K562 (cell line): ENCODE measurements around the gene GFOD1. TPM values are rescaled to one million over a fixed set of nuclear protein-coding genes. Genes with fewer than 3 reads are reported as not detected.

Source experiments
- ATAC-seq: fragments of 200-7000 bp; cut with Tn5 transposase; 3 replicates; pipeline ENCODE4 v1.9.1; 2020; ENCODE audit warnings: moderate library complexity
- BruUV-seq: library from RNA; stranded (reverse); fragments of 400-500 nt; replicated peaks from 2 replicates; lab custom pipeline; 2021; lab: Mats Ljungman, UMichigan
- CTCF ChIA-PET: fragments of 300-600 bp; formaldehyde crosslinking; extraction: SDS; loops from one replicate; lab custom pipeline; 2021; ENCODE audit warnings: low intra/inter-chr PET ratio; lab: Yijun Ruan, JAX
- POLR2A ChIA-PET: fragments of 300-600, 350-650 bp; sonication (Branson Sonifier 250); formaldehyde crosslinking; extraction: SDS; loops from one replicate; lab custom pipeline; 2021; ENCODE audit warnings: antibody characterized with exemption, inconsistent platforms; lab: Yijun Ruan, JAX
- DNase-seq, 4 experiments: peaks; one replicate each; pipeline versions ENCODE4 v3.0.0 to v3.0.0-alpha.2; 2011 to 2018; ENCODE audit warnings: low spot score in 3 of 4, mixed read lengths in 3 of 4; ENCODE audit errors: extremely low read depth in 1 of 4
- FAIRE-seq: peaks from 2 replicates; lab custom pipeline; 2011; peaks lifted over from hg19 to GRCh38; lab: Jason Lieb, UNC
- H2AFZ ChIP-seq: 2 replicates; pipeline ENCODE4 v1.6.0; 2011; ENCODE audit warnings: low read depth, low read length, control low read depth, inconsistent platforms
- H3K27ac ChIP-seq: fragments of 200-600 bp; 3 replicates; pipeline ENCODE4 v1.8.0; 2011; ENCODE audit warnings: low read depth, mild to moderate bottlenecking, control low read depth, inconsistent platforms, low read length, moderate library complexity, mixed read lengths; ENCODE audit errors: extremely low read depth
- H3K27me3 ChIP-seq, 2 experiments: fragments of 300-600 bp in 1 of 2; 2 replicates in 1 of 2; 3 replicates in 1 of 2; pipeline versions ENCODE4 v1.6.0 to v1.8.0; 2011; ENCODE audit warnings: inconsistent platforms in 2 of 2, low read length in 2 of 2, mild to moderate bottlenecking in 1 of 2, mixed read lengths in 1 of 2, moderate library complexity in 1 of 2; ENCODE audit not compliant: control insufficient read depth in 2 of 2, insufficient read depth in 2 of 2
- H3K36me3 ChIP-seq: fragments of 300-600 bp; 3 replicates; pipeline ENCODE4 v1.8.0; 2011; ENCODE audit warnings: mild to moderate bottlenecking, low read length, inconsistent platforms; ENCODE audit not compliant: control insufficient read depth, insufficient read depth
- H3K4me1 ChIP-seq, 2 experiments: fragments of 200-600 bp in 1 of 2; replicated peaks in 1 of 2; 2 replicates in 1 of 2; 3 replicates in 1 of 2; pipeline versions ENCODE4 v1.5.1 to v1.8.0; 2011; ENCODE audit warnings: inconsistent platforms in 2 of 2, low read length in 2 of 2, mild to moderate bottlenecking in 1 of 2, mixed read lengths in 1 of 2, moderate library complexity in 1 of 2; ENCODE audit not compliant: control insufficient read depth in 2 of 2, insufficient read depth in 2 of 2
- H3K4me2 ChIP-seq: 2 replicates; pipeline ENCODE4 v1.6.1; 2011; ENCODE audit warnings: low read length, control low read depth, inconsistent platforms, mixed read lengths; ENCODE audit not compliant: insufficient read depth
- H3K4me3 ChIP-seq: fragments of 200-600 bp; sonication (generic), shearing (Covaris generic); 2 replicates; pipeline ENCODE4 v1.5.1; 2016; ENCODE audit warnings: control low read depth, inconsistent platforms
- H3K79me2 ChIP-seq: fragments of 200-600 bp; 3 replicates; pipeline ENCODE4 v1.8.0; 2011; ENCODE audit warnings: low read length, inconsistent platforms; ENCODE audit not compliant: control insufficient read depth, insufficient read depth
- H3K9ac ChIP-seq, 2 experiments: 2 replicates each; pipeline versions ENCODE4 v1.6.0 to v1.6.1; 2011; ENCODE audit warnings: low read depth in 2 of 2, low read length in 2 of 2, control low read depth in 1 of 2, inconsistent platforms in 1 of 2, mild to moderate bottlenecking in 1 of 2, mixed read lengths in 1 of 2; ENCODE audit not compliant: insufficient read depth in 1 of 2
- H3K9me1 ChIP-seq: one replicate; pipeline ENCODE4 v1.6.0; 2011; ENCODE audit warnings: inconsistent platforms, mild to moderate bottlenecking, low read length, moderate library complexity; ENCODE audit not compliant: control insufficient read depth, insufficient read depth
- H3K9me3 ChIP-seq: replicated peaks from 2 replicates; pipeline ENCODE4 v1.5.1; 2011; ENCODE audit warnings: low read depth, low read length, inconsistent platforms; ENCODE audit not compliant: control insufficient read depth, insufficient read depth
- H4K20me1 ChIP-seq: replicated peaks from 2 replicates; pipeline ENCODE4 v1.6.1; 2011; ENCODE audit warnings: low read length, inconsistent platforms, mixed read lengths; ENCODE audit not compliant: control insufficient read depth, insufficient read depth
- MEF2A ChIP-seq: IDR thresholded peaks from 2 replicates; pipeline ENCODE4 v1.6.1; 2011; ENCODE audit warnings: low read depth, mild to moderate bottlenecking, low read length, moderate library complexity; ENCODE audit not compliant: control insufficient read depth
- NFIX ChIP-seq: fragments of 250-450 bp; sonication (Bioruptor Pico); IDR thresholded peaks from 2 replicates; pipeline ENCODE4 v1.4.0; 2020; ENCODE audit warnings: low read depth, mild to moderate bottlenecking, moderate library complexity
- RBBP5 ChIP-seq: fragments of 200-600 bp; sonication (generic); IDR thresholded peaks from 2 replicates; pipeline ENCODE4 v1.6.1; 2012; ENCODE audit warnings: borderline replicate concordance, mild to moderate bottlenecking, low read length, control low read depth, inconsistent platforms; ENCODE audit not compliant: insufficient read depth, poor library complexity, severe bottlenecking
- THRB ChIP-seq: fragments of 450-650 bp; formaldehyde crosslinking; conservative IDR thresholded peaks from 2 replicates; pipeline ENCODE4 v1.4.0; 2022; ENCODE audit warnings: mild to moderate bottlenecking, missing genetic modification characterization
- ZNF143 ChIP-seq: sonication (generic); formaldehyde crosslinking; IDR thresholded peaks from 2 replicates; pipeline ENCODE4 v1.9.0; 2022; ENCODE audit warnings: mild to moderate bottlenecking, missing genetic modification reagents
- WGBS: fragments of 100-300 bp; shearing (Covaris generic); methylation state at CpG from one replicate; pipeline ENCODE4 v1.1.6; 2016; ENCODE audit warnings: low coverage, mixed read lengths; ENCODE audit not compliant: insufficient coverage; ENCODE audit errors: missing lambda C conversion rate; 5-methylcytosine and 5-hydroxymethylcytosine counted together
- in situ Hi-C: fragments of 300-500 bp; cut with MboI; formaldehyde crosslinking; loops from 4 replicates; pipeline ENCODE4 v1.15.0; 2018; ENCODE audit warnings: inconsistent platforms, mixed read lengths
- intact Hi-C: fragments of 100-400 bp; cut with micrococcal nuclease; formaldehyde crosslinking; loops from 2 replicates; pipeline ENCODE4 v1.14.2; 2022
- polyA plus RNA-seq, 8 experiments: library from polyadenylated mRNA; depleted of rRNA in 4 of 8; stranded (reverse) in 5 of 8; unstranded in 3 of 8; fragments of >200 nt; fragmentation: Nextera tagmentation in 2 of 8; fragmentation: Illumina TruSeq in 1 of 8; extraction: Ambion mirVana in 2 of 8; extraction: Trizol in 1 of 8; gene quantifications; 2 replicates each; pipeline versions ENCODE4 v1.2.1 to v1.2.3, GENCODE V29; 2011 to 2014; ENCODE audit warnings: inconsistent platforms in 1 of 8, missing spikeins in 1 of 8
- total RNA-seq, 7 experiments: library from RNA; depleted of rRNA in 6 of 7; stranded (reverse); fragments of >200 nt in 6 of 7; fragmentation: Illumina TruSeq in 2 of 7; extraction: Trizol in 2 of 7; gene quantifications; 2 replicates each; pipeline versions ENCODE4 v1.2.1 to v1.2.3, GENCODE V29; 2011 to 2021; ENCODE audit warnings: low replicate concordance in 1 of 7

The GFOD1 gene
- total and polyA plus RNA-seq, 9 of the 15 experiments (the other 6 are each of a cell fraction or from before 2014, with no cell fraction given), result 3.8 to 12.0 (median 8.2) TPM

- FAIRE-seq (no peak), DNase-seq (no peak), ATAC-seq (no peak)
- H3K9ac ChIP-seq, result no peak overlapping the region
- no peaks in the 10 kb centered on the region for H3K36me3 ChIP-seq
- no peak for TF ChIP-seq NFIX
- no peak for TF ChIP-seq THRB (CRISPR knock-in tag)
- TF ChIP-seq MEF2A, result no peak
- TF ChIP-seq ZNF143 (CRISPR knock-in tag), result no peak
- TF ChIP-seq RBBP5, result no peak
- POLR2A ChIA-PET, result interaction anchor here (0.7 to 2.2 kb wide), 2 partner anchors 10 to 146 kb away, joined by 3 to 11 read pairs; no protein-coding TSS in a partner anchor
- H3K9me1 ChIP-seq, result no peaks in the 10 kb centered on the region
- no peaks in the 10 kb centered on the region; a peak in 1 of 5 replicates for H3K27me3 ChIP-seq
- CTCF ChIA-PET, result no interaction called here
- H3K4me1 ChIP-seq, result peaks cover 0 to 12% of the 10 kb centered on the region in 2 experiments; a peak in 4 of 5 replicates
- BruUV-seq, result no TSS peak
- 62% methylated on average over 5 of the region's 5 CpGs for WGBS
- H3K79me2 ChIP-seq, result no peaks in the 10 kb centered on the region
- intact Hi-C loops, result no loop called here
- no peak overlapping the region for H3K27ac ChIP-seq
- H4K20me1 ChIP-seq, result 0 out of 2 replicates have a peak, but pooled peaks cover 3% of the 10 kb centered on the region
- H3K4me3 ChIP-seq, result no peak overlapping the region
- H3K9me3 ChIP-seq, result no peaks in the 10 kb centered on the region
- H3K4me2 ChIP-seq, result no peak overlapping the region
- no peak overlapping the region for H2AFZ ChIP-seq
- in situ Hi-C loops, result no loop called here
Measured at GRCh38 chr6:13412211-13412610, 75.2 kb downstream of the GFOD1 start.
